HepG2 (cell line): Measurements from ENCODE around the gene SUDS3. TPM values are rescaled to one million over a fixed set of nuclear protein-coding genes. Genes with fewer than 3 reads are reported as not detected.

ENCODE experiments used
- E2F2 ChIP-seq: sonication (generic); formaldehyde crosslinking; IDR thresholded peaks from 2 replicates; pipeline ENCODE4 v1.4.0; 2020; ENCODE audit warnings: missing genetic modification reagents, borderline replicate concordance
- ERF ChIP-seq: IDR thresholded peaks from 2 replicates; pipeline ENCODE4 v1.6.1; 2018; ENCODE audit warnings: missing biosample characterization, missing genetic modification reagents
- HCFC1 ChIP-seq: fragments of 150-350 bp; IDR thresholded peaks from 2 replicates; pipeline ENCODE4 v1.6.1; 2014; ENCODE audit warnings: low read depth, low read length
- KDM6A ChIP-seq: IDR thresholded peaks from 2 replicates; pipeline ENCODE4 v1.6.1; 2016; ENCODE audit warnings: low read depth
- MBNL3 ChIP-seq: fragments of 250-450 bp; sonication (Bioruptor Pico); conservative IDR thresholded peaks from 2 replicates; pipeline ENCODE4 v1.8.0; 2022; ENCODE audit warnings: mild to moderate bottlenecking, inconsistent platforms
- MEIS1 ChIP-seq: sonication (generic); formaldehyde crosslinking; IDR thresholded peaks from 2 replicates; pipeline ENCODE4 v1.9.0; 2021; ENCODE audit warnings: mild to moderate bottlenecking, missing genetic modification reagents, moderate library complexity, borderline replicate concordance
- MTA1 ChIP-seq: sonication (generic); formaldehyde crosslinking; IDR thresholded peaks from 2 replicates; pipeline ENCODE4 v1.4.0; 2020; ENCODE audit warnings: missing genetic modification reagents, mild to moderate bottlenecking, borderline replicate concordance
- NAIF1 ChIP-seq: sonication (generic); formaldehyde crosslinking; IDR thresholded peaks from 2 replicates; pipeline ENCODE4 v1.5.0; 2020; ENCODE audit warnings: mild to moderate bottlenecking, missing genetic modification reagents, borderline replicate concordance
- RCOR2 ChIP-seq: IDR thresholded peaks from 2 replicates; pipeline ENCODE4 v1.6.1; 2016; ENCODE audit warnings: missing biosample characterization, missing genetic modification reagents
- TEAD2 ChIP-seq: sonication (generic); formaldehyde crosslinking; IDR thresholded peaks from 2 replicates; pipeline ENCODE4 v1.9.0; 2021; ENCODE audit warnings: missing genetic modification reagents
- ZBTB43 ChIP-seq: sonication (generic); formaldehyde crosslinking; conservative IDR thresholded peaks from 2 replicates; pipeline ENCODE4 v1.4.0; 2020; ENCODE audit warnings: missing genetic modification reagents
- ZNF251 ChIP-seq: sonication (generic); formaldehyde crosslinking; IDR thresholded peaks from 2 replicates; pipeline ENCODE4 v1.9.0; 2021; ENCODE audit warnings: mild to moderate bottlenecking, missing genetic modification reagents
- ZNF546 ChIP-seq: sonication (generic); formaldehyde crosslinking; conservative IDR thresholded peaks from 2 replicates; pipeline ENCODE4 v1.8.1; 2023; ENCODE audit warnings: mild to moderate bottlenecking, missing genetic modification reagents
- ZNF678 ChIP-seq: sonication (generic); formaldehyde crosslinking; IDR thresholded peaks from 2 replicates; pipeline ENCODE4 v1.4.0; 2020; ENCODE audit warnings: mild to moderate bottlenecking, missing genetic modification reagents
- ZNF766 ChIP-seq: sonication (generic); formaldehyde crosslinking; IDR thresholded peaks from 2 replicates; pipeline ENCODE4 v1.5.0; 2020; ENCODE audit warnings: missing genetic modification reagents, borderline replicate concordance
- ZNF850 ChIP-seq: sonication (generic); formaldehyde crosslinking; conservative IDR thresholded peaks from 2 replicates; pipeline ENCODE4 v1.9.0; 2021; ENCODE audit warnings: mild to moderate bottlenecking, missing genetic modification reagents
- polyA plus RNA-seq, 8 experiments: library from polyadenylated mRNA; depleted of rRNA in 3 of 8; stranded (reverse) in 7 of 8; unstranded in 1 of 8; fragments of >200 nt; fragmentation: Illumina TruSeq in 4 of 8; extraction: Trizol in 4 of 8; gene quantifications; 2 replicates each; pipeline versions ENCODE4 v1.2.1 to v1.2.3, GENCODE V29; 2011 to 2016; ENCODE audit warnings: low read depth in 4 of 8, missing spikeins in 1 of 8, mixed read lengths in 1 of 8; ENCODE audit not compliant: insufficient read depth in 1 of 8
- total RNA-seq, 5 experiments: library from RNA; depleted of rRNA; stranded (reverse); fragments of >200 nt; fragmentation: Illumina TruSeq; extraction: Trizol; gene quantifications; 2 replicates each; pipeline ENCODE4 v1.2.3, GENCODE V29; 2016; ENCODE audit warnings: low read depth in 1 of 5
- TF ChIP-seq, protein P1 (sequence below): sonication (generic); formaldehyde crosslinking; IDR thresholded peaks from 2 replicates; pipeline ENCODE4 v1.9.0; 2021; ENCODE audit warnings: missing genetic modification reagents, borderline replicate concordance
- TF ChIP-seq, protein P2 (sequence below): IDR thresholded peaks from 2 replicates; pipeline ENCODE4 v1.6.1; 2018; ENCODE audit warnings: missing genetic modification reagents, mild to moderate bottlenecking, missing compliant biosample characterization
- TF ChIP-seq, protein P3 (sequence below): sonication (generic); formaldehyde crosslinking; IDR thresholded peaks from 2 replicates; pipeline ENCODE4 v1.4.0; 2020; ENCODE audit warnings: mild to moderate bottlenecking, missing genetic modification reagents, borderline replicate concordance
- TF ChIP-seq, protein P4 (sequence below): IDR thresholded peaks from 2 replicates; pipeline ENCODE4 v1.6.1; 2016; ENCODE audit warnings: missing genetic modification reagents, missing compliant biosample characterization

SUDS3 gene
- total and polyA plus RNA-seq, 2 of the 13 experiments (the other 11 are each of a cell fraction or from before 2014, with no cell fraction given), result 20.2 to 33.1 TPM

DNA sequence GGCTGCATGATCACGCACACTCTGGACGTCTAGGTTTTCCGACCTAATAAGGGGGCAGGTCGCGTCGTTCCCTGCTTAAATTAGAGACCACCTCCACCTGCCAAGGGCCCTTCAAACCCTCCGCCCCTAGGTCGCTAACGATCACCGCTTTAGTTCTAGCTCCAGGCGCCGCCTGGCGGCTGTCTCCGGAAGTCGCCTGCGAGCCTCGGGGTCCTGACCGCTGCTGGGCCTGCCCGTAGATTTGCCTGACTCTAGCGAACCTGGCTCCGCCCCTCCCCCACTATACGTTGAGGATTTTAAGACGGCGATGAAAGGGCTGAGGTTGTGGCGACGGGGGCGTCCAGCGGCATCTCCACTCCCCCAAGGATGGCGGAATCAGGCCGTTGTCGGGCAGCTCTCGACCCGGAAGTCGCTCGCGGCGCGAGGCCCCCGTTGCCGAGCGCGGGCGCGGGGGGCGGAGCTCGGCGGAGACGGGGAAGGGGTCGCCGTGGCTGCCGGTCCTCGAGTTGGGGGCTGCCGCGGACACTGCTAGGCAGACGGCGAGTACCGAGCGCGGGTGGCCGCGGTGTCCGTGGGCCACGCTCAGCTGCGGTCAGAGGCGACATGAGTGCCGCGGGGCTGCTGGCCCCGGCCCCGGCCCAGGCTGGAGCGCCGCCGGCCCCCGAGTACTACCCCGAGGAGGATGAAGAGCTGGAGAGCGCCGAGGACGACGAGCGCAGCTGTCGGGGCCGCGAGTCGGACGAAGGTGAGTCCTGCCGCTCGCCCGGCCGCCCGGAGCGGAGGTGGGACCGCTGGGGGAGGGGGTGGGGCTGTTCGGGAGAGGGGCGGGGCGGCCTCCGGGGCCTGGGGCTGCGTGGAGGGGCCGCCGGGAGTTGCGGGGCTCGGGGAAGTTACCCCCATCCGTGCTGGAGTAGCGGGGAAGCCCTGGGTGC lies at the start of gene SUDS3 (continued):
- TF ChIP-seq, protein P1, sequence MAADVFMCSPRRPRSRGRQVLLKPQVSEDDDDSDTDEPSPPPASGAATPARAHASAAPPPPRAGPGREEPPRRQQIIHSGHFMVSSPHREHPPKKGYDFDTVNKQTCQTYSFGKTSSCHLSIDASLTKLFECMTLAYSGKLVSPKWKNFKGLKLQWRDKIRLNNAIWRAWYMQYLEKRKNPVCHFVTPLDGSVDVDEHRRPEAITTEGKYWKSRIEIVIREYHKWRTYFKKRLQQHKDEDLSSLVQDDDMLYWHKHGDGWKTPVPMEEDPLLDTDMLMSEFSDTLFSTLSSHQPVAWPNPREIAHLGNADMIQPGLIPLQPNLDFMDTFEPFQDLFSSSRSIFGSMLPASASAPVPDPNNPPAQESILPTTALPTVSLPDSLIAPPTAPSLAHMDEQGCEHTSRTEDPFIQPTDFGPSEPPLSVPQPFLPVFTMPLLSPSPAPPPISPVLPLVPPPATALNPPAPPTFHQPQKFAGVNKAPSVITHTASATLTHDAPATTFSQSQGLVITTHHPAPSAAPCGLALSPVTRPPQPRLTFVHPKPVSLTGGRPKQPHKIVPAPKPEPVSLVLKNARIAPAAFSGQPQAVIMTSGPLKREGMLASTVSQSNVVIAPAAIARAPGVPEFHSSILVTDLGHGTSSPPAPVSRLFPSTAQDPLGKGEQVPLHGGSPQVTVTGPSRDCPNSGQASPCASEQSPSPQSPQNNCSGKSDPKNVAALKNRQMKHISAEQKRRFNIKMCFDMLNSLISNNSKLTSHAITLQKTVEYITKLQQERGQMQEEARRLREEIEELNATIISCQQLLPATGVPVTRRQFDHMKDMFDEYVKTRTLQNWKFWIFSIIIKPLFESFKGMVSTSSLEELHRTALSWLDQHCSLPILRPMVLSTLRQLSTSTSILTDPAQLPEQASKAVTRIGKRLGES (CRISPR knock-in tag), result no peak
- TF ChIP-seq ZBTB43 (CRISPR knock-in tag) (no peak; the same call in 1 of the 2 replicates), TEAD2 (no peak), ZNF546 (CRISPR knock-in tag) (peak; percentile 87), ZNF850 (CRISPR knock-in tag) (no peak), ZNF251 (CRISPR knock-in tag) (no peak), MTA1 (CRISPR knock-in tag) (peak; percentile 84; the same call in 1 of the 2 replicates), NAIF1 (CRISPR knock-in tag) (no peak), RCOR2 (CRISPR knock-in tag) (no peak), HCFC1 (peak; percentile 66), ERF (peak; percentile 89), MBNL3 (no peak), E2F2 (CRISPR knock-in tag) (no peak), ZNF766 (no peak), ZNF678 (CRISPR knock-in tag) (peak; percentile 67; the same call in 1 of the 2 replicates), MEIS1 (CRISPR knock-in tag) (peak; percentile 83; the same call in 1 of the 2 replicates), KDM6A (CRISPR knock-in tag) (no peak)
- TF ChIP-seq, protein P2, sequence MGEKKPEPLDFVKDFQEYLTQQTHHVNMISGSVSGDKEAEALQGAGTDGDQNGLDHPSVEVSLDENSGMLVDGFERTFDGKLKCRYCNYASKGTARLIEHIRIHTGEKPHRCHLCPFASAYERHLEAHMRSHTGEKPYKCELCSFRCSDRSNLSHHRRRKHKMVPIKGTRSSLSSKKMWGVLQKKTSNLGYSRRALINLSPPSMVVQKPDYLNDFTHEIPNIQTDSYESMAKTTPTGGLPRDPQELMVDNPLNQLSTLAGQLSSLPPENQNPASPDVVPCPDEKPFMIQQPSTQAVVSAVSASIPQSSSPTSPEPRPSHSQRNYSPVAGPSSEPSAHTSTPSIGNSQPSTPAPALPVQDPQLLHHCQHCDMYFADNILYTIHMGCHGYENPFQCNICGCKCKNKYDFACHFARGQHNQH (CRISPR knock-in tag), result no peak
- TF ChIP-seq, protein P3, sequence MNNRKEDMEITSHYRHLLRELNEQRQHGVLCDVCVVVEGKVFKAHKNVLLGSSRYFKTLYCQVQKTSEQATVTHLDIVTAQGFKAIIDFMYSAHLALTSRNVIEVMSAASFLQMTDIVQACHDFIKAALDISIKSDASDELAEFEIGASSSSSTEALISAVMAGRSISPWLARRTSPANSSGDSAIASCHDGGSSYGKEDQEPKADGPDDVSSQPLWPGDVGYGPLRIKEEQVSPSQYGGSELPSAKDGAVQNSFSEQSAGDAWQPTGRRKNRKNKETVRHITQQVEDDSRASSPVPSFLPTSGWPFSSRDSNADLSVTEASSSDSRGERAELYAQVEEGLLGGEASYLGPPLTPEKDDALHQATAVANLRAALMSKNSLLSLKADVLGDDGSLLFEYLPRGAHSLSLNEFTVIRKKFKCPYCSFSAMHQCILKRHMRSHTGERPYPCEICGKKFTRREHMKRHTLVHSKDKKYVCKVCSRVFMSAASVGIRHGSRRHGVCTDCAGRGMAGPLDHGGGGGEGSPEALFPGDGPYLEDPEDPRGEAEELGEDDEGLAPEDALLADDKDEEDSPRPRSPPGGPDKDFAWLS (CRISPR knock-in tag), result no peak
- TF ChIP-seq, protein P4, sequence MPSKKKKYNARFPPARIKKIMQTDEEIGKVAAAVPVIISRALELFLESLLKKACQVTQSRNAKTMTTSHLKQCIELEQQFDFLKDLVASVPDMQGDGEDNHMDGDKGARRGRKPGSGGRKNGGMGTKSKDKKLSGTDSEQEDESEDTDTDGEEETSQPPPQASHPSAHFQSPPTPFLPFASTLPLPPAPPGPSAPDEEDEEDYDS, result peak; percentile 47; the same call in 1 of the 2 replicates
